Articular chondrocyte of knee joint (primary cell): Measurements from ENCODE around the gene SNX21. TPM values are rescaled to one million over a fixed set of nuclear protein-coding genes. Genes with fewer than 3 reads are reported as not detected.

Source experiments
- total RNA-seq: library from RNA; depleted of rRNA; stranded (reverse); fragments of >200 nt; gene quantifications from 2 replicates; pipeline ENCODE4 v1.2.3, GENCODE V29; 2012

The SNX21 gene, protein sequence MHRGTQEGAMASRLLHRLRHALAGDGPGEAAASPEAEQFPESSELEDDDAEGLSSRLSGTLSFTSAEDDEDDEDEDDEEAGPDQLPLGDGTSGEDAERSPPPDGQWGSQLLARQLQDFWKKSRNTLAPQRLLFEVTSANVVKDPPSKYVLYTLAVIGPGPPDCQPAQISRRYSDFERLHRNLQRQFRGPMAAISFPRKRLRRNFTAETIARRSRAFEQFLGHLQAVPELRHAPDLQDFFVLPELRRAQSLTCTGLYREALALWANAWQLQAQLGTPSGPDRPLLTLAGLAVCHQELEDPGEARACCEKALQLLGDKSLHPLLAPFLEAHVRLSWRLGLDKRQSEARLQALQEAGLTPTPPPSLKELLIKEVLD
- 105 TPM in 2 replicates for total RNA-seq

DNA sequence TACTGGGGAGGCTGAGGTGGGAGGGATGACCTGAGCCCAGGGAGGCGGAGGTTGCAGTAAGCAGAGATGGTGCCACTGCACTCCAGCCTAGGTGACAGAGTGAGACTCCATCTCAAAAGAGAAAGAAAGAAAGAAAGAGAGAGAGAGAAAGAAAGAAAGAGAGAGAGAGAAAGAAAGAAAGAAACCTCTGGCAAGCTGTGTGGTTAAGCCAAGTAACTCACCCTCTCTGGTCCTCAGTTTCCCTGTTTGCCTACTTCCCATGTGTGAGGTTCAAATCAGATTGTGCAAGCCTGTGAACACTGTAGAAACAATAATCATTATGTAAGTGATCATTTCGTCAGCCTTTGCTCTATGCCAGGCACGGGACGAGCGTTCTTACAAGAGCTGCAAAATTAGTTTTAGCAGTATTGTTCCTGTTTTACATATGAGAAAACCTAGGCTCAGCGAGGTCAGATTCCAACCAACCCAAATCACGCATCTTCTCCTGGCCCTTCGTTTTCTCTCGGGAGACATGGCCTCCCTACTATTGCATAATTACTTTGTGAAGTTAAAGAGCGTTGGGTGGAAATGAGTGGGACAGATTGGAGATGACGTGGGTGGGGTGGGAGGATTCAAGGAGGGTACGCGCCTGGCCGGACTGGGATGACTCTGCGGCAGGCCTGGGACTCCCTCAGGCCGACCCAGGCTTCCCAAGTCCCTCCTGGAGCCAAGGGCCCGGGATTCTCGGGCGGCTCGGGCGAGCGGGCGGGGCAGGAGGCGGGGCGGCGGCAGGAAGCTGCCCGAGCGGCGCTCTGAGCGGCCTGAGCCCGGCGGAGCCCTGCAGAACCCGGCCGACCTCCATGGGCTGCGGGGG, at the start of gene SNX21:
TSS of gene SNX21 (plus strand) at position 770 of the 853 bp plus-strand sequence. CDS start 121 bp downstream, outside the sequence.

DNA sequence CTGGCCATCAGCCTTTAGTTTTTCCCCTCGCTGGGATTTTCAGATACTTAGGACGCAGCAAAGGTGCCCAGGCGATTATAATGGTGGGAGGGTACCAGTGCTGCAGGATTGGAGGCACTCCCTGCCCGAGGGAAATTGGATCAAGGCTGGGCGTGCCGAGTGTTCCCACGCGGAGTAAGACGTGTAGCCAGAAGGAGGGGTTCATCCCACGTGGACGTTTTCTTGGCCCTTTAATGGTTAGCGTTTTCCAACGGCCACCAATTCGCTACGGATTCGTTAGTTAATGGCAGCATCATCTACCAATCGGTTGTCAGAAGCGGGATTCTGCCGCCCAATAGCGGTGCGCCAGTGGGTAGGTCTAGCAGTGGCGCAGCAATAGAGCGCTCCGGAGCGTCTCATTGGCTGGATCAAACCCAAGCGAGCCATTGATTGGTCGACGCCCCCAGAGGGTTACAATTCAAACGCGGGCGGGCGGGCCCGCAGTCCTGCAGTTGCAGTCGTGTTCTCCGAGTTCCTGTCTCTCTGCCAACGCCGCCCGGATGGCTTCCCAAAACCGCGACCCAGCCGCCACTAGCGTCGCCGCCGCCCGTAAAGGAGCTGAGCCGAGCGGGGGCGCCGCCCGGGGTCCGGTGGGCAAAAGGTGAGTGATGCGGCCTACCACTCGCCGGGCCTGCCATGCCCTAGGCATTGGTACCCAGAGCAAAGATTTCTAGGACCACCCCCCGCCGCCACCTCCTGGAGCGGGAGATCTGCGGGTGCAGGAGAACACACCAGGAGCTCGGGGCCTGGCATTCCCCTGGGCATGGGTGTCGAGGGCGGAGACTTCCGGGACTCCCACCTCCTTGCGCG, 21.2 kb upstream of the SNX21 start, which contains the start of gene UBE2C:
TSS of gene UBE2C (plus strand) at position 488 of the 849 bp plus-strand sequence. CDS start at position 540, 52 bp downstream.

DNA sequence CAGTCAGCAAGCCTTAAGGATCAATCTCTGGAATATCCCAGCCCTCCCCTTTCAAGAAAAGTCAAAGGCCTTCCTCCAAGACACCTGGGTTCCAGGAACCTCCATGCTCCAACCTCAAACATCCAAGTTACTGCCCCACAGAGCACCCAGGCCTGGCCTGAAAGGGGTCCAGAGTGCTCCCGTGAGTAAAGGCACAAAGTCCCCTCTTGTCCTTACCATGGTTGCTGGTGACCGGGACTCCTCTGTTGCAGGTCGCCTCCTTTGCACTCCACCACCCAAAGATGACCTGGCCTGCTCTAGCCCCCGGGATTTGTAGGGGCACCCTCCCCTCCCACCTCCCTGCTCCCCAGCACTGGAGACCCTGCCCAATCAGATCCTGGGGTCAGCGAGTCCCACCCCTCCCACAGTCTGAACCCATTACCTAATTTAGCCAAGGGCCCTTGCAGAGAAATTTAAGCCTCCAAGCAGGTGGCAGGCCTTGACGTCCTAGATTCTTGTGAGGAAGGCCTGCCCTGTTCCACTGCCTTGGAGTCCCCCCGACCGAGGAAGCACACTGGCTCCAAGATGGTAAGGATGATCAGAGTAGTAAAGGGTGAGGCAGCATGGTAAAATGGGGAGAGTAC, 6.5 kb upstream of the SNX21 start, which contains the start of gene TNNC2:
TSS of gene TNNC2 (minus strand) at position 283 of the 623 bp plus-strand sequence. CDS start at position 219, 64 bp downstream.

DNA sequence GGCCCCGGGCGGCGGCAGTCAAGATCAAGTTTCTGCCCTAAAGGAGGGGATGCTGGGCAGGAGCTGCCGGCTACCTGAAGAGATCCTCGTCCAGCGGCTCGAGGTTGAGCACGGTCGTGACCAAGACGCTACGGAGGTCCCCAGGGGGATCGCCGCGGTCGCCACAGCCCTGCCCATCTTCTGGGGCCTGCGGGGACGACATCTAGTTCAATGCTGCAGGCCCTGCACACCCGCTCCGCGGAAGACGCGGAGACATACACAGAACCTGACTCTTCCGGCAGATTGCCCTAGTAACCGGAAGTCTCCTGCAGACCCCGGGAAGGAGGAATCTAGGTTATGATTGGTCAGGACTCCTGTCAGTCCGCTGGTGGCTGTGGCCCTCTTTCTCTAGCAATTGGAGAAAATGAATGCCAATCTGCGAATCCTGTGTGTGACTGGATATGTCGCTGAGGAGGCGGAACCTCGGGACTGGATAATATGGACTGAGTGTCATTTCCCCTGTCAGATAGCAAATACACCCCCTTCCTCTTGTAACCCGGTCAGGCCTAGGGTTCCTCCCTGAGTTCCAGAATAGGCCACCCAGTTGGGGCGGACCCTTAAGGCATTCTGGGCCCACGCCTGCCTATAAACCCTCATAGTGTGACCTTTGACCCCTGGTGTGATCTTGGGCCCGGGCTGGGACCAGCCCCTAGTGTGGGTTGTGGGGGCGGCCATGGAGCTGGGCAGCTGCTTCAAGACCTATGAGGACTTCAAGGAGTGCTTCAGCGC, 23.7 kb downstream of the SNX21 start, which contains the start of the genes ACOT8 and ZSWIM3:
TSS of gene ACOT8 (minus strand) at position 279 of the 768 bp plus-strand sequence. CDS start at position 202, 77 bp downstream.
TSS of gene ZSWIM3 (plus strand) at position 501 of the 768 bp plus-strand sequence. CDS start at position 713, 212 bp downstream.

DNA sequence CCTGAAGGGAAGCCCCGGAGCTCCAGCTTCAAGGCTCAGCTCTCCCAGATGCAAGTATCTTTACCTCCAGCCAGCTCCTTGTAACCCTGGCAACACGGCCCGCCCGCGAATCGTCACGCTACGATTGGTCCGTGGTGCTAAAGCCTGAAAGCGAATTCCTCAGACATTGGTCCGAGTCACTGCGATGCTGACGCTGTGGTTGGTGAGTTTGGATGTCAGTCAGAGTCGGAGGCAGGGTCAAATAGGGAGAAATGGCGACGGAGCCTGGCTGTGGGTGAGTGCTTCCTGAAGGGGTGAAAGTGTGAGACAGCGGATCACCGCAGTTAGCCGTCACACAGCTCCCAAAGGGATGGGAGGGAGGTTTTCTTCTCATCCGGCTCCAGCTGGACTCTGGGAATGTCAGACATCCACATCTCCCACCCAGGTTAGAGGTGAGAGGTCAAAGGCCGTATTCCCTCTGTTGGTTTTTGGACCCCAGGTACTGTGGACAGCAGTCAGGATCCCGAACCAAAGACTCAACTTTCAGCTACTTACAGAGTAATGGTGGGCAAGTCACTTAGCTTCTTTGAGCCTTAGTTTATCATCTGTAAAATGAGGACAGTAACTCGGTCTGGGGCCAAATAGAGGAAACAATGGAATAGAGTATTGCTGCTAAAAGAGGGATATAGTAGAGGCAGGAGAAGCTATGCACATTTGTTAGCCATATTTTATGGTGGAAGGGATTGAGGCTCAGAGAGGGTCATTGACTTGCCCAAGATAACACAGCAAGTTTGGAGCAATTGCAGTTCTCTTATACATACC, 47.6 kb downstream of the SNX21 start, which contains the start of gene ZSWIM1:
TSS of gene ZSWIM1 (plus strand) at position 240 of the 801 bp plus-strand sequence. CDS start 1,366 bp downstream, outside the sequence.

DNA sequence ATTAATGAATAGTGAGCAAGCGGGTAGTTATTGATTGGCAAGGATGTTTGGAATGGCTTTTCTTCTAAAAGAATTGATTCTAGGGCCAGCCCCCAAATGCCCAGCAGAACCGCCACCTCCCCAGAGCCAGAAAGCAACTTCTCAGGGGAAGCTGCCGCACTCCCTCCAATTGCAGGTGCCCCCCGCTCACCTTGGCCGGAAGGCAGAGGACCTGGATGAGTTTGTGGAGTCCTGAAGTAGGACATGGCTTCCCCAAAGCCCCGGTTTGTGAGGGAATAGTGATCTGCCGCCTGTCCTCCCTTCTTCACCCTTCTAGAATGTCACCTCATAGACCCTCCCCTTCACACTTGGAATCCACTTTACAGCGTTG, 53.7 kb downstream of the SNX21 start, which contains the start of gene SPATA25:
TSS of gene SPATA25 (minus strand) at position 277 of the 370 bp plus-strand sequence. CDS start at position 245, 32 bp downstream.

DNA sequence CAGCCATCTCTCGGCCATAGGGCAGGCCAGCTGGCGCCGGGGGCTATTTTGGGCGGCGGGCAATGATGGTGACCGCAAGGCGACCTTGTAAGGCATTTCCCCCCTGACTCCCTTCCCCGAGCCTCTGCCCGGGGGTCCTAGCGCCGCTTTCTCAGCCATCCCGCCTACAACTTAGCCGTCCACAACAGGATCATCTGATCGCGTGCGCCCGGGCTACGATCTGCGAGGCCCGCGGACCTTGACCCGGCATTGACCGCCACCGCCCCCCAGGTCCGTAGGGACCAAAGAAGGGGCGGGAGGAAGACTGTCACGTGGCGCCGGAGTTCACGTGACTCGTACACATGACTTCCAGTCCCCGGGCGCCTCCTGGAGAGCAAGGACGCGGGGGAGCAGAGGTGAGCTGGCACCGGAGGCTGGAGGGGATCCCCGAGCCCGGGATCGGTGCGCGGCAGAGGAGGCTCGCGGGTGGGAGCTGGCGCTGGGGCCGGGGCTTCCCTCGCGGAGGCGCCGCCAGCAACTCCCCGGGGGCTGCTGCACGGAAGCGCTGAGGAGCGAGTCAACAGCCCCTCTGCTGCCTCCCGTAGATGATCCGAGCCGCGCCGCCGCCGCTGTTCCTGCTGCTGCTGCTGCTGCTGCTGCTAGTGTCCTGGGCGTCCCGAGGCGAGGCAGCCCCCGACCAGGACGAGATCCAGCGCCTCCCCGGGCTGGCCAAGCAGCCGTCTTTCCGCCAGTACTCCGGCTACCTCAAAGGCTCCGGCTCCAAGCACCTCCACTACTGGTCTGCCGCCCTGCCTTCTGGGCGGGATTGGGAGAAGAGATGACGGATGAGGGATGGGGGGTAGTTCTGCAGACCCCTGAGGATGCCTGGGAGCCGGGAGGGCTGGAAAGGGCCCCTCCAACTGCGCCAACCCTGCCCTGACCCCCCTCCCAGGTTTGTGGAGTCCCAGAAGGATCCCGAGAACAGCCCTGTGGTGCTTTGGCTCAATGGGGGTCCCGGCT, 57.7 kb downstream of the SNX21 start, which contains the start of the genes CTSA and NEURL2:
TSS of gene CTSA (plus strand) at position 351 of the 999 bp plus-strand sequence. CDS start at position 585, 234 bp downstream.
TSS of gene NEURL2 (minus strand) at position 224 of the 999 bp plus-strand sequence. CDS start at position 7, 217 bp downstream.

Other genes starting within 250 kb of the SNX21 start
- gene WFDC10A, start 204.1 kb upstream of the SNX21 start, total RNA-seq: not detected in 2 replicates
- not detected in 2 replicates for gene WFDC9, start 202.5 kb upstream of the SNX21 start, total RNA-seq
- gene WFDC11, start 163.6 kb upstream of the SNX21 start, total RNA-seq: not detected in 2 replicates
- gene WFDC13, start 131.8 kb upstream of the SNX21 start, total RNA-seq: not detected in 2 replicates
- gene WFDC10B, start 128.8 kb upstream of the SNX21 start, total RNA-seq: not detected in 2 replicates
- not detected in 2 replicates for gene SPINT4, start 111.5 kb upstream of the SNX21 start, total RNA-seq
- gene WFDC3, start 41.9 kb upstream of the SNX21 start, total RNA-seq: 0.76 and 1.4 TPM in 2 replicates
- gene DNTTIP1, start 41.8 kb upstream of the SNX21 start, total RNA-seq: 20.6 and 22.6 TPM in 2 replicates
- gene UBE2C, start 21.2 kb upstream of the SNX21 start, total RNA-seq: 17.1 and 17.3 TPM in 2 replicates
- 0.39 and 1.4 TPM in 2 replicates for gene TNNC2, start 6.5 kb upstream of the SNX21 start, total RNA-seq
- gene ACOT8, start 23.6 kb downstream of the SNX21 start, total RNA-seq: 25.4 and 25.5 TPM in 2 replicates
- 7.2 and 9.6 TPM in 2 replicates for gene ZSWIM3, start 23.8 kb downstream of the SNX21 start, total RNA-seq
- gene ZSWIM1, start 47.4 kb downstream of the SNX21 start, total RNA-seq: 8.4 and 9.6 TPM in 2 replicates
- 0.76 and 1.6 TPM in 2 replicates for gene SPATA25, start 53.8 kb downstream of the SNX21 start, total RNA-seq
- 2.7 and 4.8 TPM in 2 replicates for gene NEURL2, start 57.4 kb downstream of the SNX21 start, total RNA-seq
- gene CTSA, start 57.5 kb downstream of the SNX21 start, total RNA-seq: 116 and 145 TPM in 2 replicates
- 17.5 and 18.3 TPM in 2 replicates for gene PLTP, start 78.4 kb downstream of the SNX21 start, total RNA-seq
- 11.6 and 14.0 TPM in 2 replicates for gene PCIF1, start 100.9 kb downstream of the SNX21 start, total RNA-seq
- gene ZNF335, start 138.4 kb downstream of the SNX21 start, total RNA-seq: 19.5 and 20.2 TPM in 2 replicates
- under 0.01 and 0.52 TPM in 2 replicates for gene MMP9, start 175.1 kb downstream of the SNX21 start, total RNA-seq
- under 0.01 TPM in 2 replicates for gene SLC12A5, start 195.4 kb downstream of the SNX21 start, total RNA-seq